ENCODE measurements around the gene LRRC19.

LRRC19 gene

DNA sequence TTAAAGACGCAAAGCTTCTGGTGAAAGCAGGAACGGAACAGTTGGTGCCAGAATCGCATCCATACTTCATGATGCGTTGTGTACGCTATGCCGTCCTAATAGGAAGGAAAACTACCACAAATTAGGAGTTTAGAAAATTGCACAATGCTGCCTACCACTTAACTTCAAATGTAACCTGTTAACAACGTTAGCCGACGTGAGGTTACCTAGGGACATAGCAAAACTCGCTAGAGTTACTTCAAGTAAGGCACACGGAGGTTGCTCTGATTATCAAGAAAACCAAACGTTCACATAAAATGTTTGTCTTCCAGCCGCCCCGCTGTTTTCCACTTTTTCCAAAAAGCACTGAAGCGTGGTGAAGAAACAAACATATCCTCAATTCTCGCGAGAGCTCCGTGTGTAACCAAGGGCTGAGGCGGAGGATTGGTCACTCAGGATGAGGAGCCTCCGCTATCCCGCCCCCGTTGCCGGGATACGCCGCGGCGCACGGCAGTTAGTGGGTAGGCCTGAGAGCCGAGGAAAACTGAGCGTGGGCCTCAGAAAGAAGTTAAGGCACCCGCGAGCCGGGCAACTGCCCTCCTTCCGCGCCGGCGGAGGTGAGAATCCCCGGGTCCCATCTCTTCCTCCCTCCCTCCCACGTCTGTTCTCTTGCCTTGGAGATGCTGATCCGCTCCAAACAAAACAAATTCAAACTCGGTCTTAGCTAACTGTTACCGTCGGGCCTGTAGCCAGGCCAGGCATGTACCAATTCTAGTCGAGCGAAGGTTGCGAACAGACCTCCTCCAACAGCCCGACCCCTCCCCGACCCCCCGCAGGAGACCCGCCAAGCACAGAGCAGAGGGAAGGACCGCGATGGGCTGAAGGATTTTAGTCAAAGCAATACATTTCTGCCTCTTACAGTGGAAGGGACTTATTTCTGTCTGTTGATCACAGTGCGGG, 49.3 kb downstream of the LRRC19 start, which contains the start of gene IFT74:
IFT74 (plus strand) TSS at position 492 of the 939 bp plus-strand sequence. CDS start 5,556 bp downstream, outside the sequence.
- peak; percentile 71 for DNase-seq (ENCODE audit: low spot score)

DNA sequence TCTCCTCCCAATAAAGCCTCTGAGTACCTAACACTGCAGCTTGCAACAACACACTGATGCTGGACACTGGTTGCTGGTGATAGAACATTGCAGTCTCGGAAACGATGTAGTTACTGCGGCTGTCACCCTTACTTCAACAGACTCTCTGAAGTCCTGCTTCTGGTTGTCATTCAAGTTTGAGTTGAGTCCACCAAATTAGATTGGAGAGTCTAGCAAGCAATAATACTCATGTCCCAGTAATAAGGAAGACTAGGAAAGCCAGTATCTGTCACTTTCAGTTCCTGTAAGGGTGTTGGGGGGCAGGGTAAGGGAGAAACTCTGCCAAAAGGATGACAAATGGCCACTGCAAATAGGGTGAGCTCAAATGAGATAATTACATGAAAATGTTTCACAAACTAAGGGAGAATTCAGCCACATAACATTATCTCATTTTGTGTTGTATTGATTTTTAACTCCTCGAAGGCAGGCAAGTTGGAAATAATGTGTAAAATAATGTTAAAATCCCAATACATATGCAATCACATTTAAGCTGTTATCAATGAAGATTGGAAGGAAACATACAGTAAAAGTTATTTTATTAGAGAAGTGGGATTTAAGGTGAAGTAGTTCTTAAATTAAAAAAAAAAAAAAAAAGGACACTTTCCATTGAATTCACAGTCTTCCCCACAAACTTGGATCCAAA, 50.1 kb downstream of the LRRC19 start:
- DNase-seq (ENCODE audit: low spot score), result no peak

DNA sequence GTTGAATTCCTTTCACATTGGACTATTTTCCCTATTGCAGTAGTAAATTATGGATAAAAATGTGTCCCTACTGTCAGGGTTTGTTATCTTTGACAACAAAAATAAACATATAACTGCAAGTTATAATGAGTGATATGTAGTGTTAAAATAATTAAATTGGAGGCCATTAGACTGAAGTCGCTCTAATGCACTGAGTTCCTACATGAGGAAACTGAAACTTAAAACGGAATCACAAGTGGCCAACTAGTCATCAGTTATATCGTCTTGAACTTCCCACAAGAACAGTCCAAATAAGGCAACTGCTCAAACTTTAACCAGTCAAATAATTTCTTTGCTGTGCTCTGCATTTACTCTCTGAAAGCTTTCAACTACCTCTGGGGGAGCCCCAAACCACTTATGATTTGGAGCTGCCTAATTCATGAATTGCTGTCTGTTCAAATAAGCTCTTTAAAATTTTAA, 51.4 kb downstream of the LRRC19 start:
- DNase-seq (ENCODE audit: low spot score), result no peak

DNA sequence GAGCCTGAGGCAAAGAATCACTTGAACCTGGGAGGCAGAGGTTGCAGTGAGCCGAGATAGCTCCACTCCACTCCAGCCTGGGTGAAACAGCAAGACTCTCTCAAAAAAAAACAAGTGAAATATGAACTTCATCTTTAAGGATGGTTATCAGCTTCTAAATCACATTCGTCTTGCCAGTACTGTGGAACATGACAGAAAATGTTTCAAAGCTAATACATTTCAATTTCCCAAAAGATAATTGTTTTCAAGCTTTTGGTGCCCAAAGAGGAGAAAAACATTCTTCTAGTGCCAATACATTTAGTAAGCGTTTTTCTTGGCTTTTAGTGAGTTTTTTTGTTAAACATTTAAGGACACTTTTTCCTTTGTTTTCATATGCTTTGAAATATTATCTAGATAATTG, 53.7 kb downstream of the LRRC19 start:
- no peak for DNase-seq (ENCODE audit: low spot score)

DNA sequence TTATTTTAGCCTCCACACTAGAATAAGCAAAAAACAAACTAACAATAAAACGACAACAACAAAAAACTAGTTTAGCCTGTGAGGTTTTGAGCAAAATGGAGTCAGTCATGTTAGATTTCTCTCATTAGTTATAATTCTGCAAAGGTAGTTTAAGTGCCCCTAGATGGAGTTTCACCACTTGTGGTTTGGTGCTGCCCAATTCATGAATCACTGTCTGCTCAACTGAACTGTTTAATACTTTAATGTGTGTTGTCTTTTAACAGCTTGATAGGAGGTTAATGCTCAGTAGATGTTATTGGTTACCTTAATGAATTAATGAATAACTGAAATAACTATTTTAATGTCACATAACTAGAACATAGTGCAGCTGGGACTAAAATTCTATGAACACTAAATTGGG, 55.0 kb downstream of the LRRC19 start:
- DNase-seq (ENCODE audit: low spot score), result no peak

DNA sequence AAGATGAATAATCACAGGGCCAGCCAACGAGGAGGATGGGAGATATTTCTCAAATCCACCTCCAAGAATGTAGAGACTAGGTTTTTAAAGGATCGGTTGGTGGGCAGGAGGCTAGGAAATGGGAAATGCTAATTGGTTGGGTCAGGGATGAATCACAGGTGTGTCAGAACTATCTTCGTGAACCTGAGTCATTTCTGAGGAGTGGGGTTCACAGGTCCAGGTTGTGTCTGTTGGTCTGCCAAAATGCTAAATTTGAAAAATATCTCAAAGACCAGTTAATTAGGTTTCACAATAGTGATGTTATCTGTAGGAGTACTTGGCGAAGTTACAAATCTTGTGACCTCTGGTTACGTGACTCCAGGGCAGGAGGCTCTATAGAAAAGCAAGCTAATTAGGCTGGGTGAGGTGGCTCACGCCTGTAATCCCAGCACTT, 55.8 kb downstream of the LRRC19 start:
- DNase-seq (ENCODE audit: low spot score), result no peak

DNA sequence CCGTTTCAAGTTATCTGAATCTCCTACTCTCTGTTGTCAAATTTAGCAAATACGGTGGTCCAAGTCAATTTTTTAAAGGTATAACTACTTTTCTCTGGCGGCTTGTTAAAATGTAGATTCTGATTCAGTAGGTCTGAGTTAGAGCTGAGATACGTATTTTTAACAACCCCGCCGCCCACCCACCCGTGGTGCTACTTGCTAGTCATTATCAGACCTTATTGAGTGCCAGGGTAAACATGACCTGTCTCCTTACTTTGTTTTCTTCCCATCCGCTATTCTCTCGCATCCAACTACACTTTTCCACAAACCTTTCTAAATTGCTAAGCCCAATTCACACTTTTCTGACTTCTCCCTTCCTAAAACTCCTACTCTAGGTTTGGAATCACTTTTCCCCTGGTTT, 57.7 kb downstream of the LRRC19 start:
- DNase-seq (ENCODE audit: low spot score), result no peak

DNA sequence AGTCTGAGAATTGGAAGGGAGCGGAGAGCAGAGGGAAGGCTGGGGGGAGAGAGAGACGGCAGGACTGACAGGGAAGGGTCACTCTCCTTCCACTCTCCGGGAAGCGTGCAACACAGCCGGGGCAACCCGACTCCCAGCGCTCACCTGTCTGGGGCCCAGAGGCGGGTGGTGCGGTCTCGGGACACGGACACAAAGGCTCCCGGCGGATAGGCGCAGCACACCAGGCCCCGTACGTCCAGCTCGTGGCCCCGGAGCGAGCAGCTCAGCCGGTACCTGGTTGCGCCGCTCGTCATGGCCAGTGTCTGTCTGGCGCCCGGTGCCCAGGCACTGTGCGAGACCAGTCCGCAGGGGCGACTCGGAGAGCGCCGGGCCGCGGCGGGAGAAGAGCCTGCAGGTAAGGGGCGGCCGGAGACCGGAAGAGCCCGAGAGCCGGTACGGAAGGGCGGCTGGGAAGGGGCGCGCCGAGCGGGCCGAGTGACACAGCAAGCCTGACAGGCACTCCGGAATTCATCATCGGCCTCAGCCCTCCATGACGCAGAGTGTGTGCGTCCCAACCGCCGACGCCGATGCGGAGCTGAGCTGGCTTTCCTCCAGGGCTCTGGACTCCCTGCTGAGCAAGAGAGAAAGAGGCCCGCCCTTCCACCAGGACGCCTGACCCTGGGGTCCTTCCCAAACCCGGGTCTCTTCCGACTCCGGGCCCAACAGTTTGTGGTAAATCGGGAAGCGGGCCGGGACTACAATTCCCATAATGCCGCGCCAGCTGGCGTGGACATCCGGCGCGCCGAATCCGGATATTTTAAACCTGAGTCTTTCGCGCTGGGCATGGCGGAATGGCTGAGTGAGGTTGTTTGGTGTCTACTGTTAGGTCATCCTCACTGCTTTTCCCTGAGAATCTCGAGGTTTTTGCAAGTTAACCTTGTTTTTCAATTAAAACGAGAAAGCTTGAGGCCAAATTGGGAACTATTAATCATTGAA, 58.4 kb downstream of the LRRC19 start, which contains the start of gene PLAA:
PLAA (minus strand) TSS at position 490 of the 975 bp plus-strand sequence; CDS start at position 293, 197 bp downstream.
- peak; percentile 61 for DNase-seq (ENCODE audit: low spot score)

DNA sequence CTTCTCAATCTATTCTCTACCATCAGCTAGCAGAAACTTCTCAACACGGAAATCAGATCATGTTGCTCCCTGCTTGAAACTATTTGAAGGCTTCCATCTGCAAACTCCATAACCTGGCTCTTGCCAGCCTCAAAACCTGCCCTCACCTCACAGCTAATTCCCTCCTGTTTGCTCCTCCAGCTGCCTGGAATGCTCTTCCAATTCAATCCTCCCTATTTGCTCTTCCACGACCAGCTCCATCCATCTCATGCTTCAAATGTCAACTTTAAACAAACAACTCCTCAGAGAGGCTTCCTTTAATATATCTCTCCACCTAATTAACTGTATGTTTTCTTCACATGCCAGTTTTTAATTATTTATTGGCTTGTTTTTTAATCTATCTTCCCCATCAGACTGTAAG, 59.9 kb downstream of the LRRC19 start:
- no peak for DNase-seq (ENCODE audit: low spot score)
